GM04504 (cell line): ENCODE data around the gene SOX2.

Source experiments
- DNase-seq: peaks from one replicate; pipeline ENCODE4 v3.0.0-alpha.2; 2012; ENCODE audit warnings: low read depth

SOX2 gene

GRCh38 chr3:181704421-181705085 lies 7.2 kb upstream of the SOX2 start:
- DNase-seq = no peak

GRCh38 chr3:181705086-181705480 lies 6.6 kb upstream of the SOX2 start:
- DNase-seq = no peak

GRCh38 chr3:181707980-181708379 lies 3.7 kb upstream of the SOX2 start:
- no peak for DNase-seq

GRCh38 chr3:181709537-181710279 lies 2.0 kb upstream of the SOX2 start:
- no peak for DNase-seq

- no peak for DNase-seq
Observed at GRCh38 chr3:181710345-181711291, 1.1 kb upstream of the SOX2 start.

- no peak for DNase-seq
Observed at GRCh38 chr3:181712226-181712552, 464 bp downstream of the SOX2 start.

- no peak for DNase-seq
Observed at GRCh38 chr3:181712553-181713279, 991 bp downstream of the SOX2 start.

- DNase-seq = no peak
Observed at GRCh38 chr3:181713280-181713647, 1.5 kb downstream of the SOX2 start.

- no peak for DNase-seq
Observed at GRCh38 chr3:181713676-181714612, 2.2 kb downstream of the SOX2 start.

GRCh38 chr3:181715571-181716340 lies 4.0 kb downstream of the SOX2 start:
- DNase-seq = no peak

GRCh38 chr3:181716966-181717365 lies 5.2 kb downstream of the SOX2 start:
- no peak for DNase-seq

GRCh38 chr3:181717549-181718171 lies 5.9 kb downstream of the SOX2 start:
- DNase-seq = no peak

GRCh38 chr3:181718369-181718768 lies 6.6 kb downstream of the SOX2 start:
- no peak for DNase-seq

- DNase-seq = no peak
Observed at GRCh38 chr3:181718987-181719911, 7.5 kb downstream of the SOX2 start.

GRCh38 chr3:181719991-181720680 lies 8.4 kb downstream of the SOX2 start:
- DNase-seq = no peak

GRCh38 chr3:181721046-181721875 lies 9.5 kb downstream of the SOX2 start:
- DNase-seq = no peak

GRCh38 chr3:181722156-181722555 lies 10.4 kb downstream of the SOX2 start:
- no peak for DNase-seq
